ENCODE data around the gene QARS1. TPM values are rescaled to one million over a fixed set of nuclear protein-coding genes. Genes with fewer than 3 reads are reported as not detected.

Gene QARS1
- total RNA-seq, 1 experiment from 2014 or later = 152 TPM

GRCh38 chr3:49122886-49123545 lies 18.5 kb upstream of the QARS1 start:
- Histone ChIP-seq H3K36me3 (peaks cover 6% of the 10 kb centered on the region), H3K9me3 (no peaks in the 10 kb centered on the region), H3K27me3 (no peaks in the 10 kb centered on the region), H3K4me3 (no peak overlapping the region)
- DNase-seq = no peak

GRCh38 chr3:49122451-49122850 lies 17.9 kb upstream of the QARS1 start:
- no peak for DNase-seq
- H3K27me3 ChIP-seq = no peaks in the 10 kb centered on the region
- no peak overlapping the region for H3K4me3 ChIP-seq
- peaks cover 6% of the 10 kb centered on the region for H3K36me3 ChIP-seq
- no peaks in the 10 kb centered on the region for H3K9me3 ChIP-seq

GRCh38 chr3:49122022-49122421 lies 17.5 kb upstream of the QARS1 start:
- no peaks in the 10 kb centered on the region for H3K9me3 ChIP-seq
- no peak for DNase-seq
- peaks cover 6% of the 10 kb centered on the region for H3K36me3 ChIP-seq
- no peaks in the 10 kb centered on the region for H3K27me3 ChIP-seq
- H3K4me3 ChIP-seq = no peak overlapping the region

GRCh38 chr3:49121132-49121736 lies 16.7 kb upstream of the QARS1 start:
- DNase-seq = no peak
- Histone ChIP-seq H3K36me3 (peaks cover 6% of the 10 kb centered on the region), H3K9me3 (no peaks in the 10 kb centered on the region), H3K4me3 (peak overlapping the region; percentile 70), H3K27me3 (no peaks in the 10 kb centered on the region)

GRCh38 chr3:49120438-49121131 lies 16.0 kb upstream of the QARS1 start, which contains the start of gene USP19:
Gene USP19 (minus strand): TSS chr3:49120823. CDS start chr3:49119145, 1,678 bp downstream.
- no peaks in the 10 kb centered on the region for H3K9me3 ChIP-seq
- DNase-seq = peak; percentile 90
- H3K36me3 ChIP-seq = peaks cover 6% of the 10 kb centered on the region
- no peaks in the 10 kb centered on the region for H3K27me3 ChIP-seq
- H3K4me3 ChIP-seq = peak within 1 kb of the TSS; percentile 70

GRCh38 chr3:49120096-49120437 lies 15.5 kb upstream of the QARS1 start:
- Histone ChIP-seq H3K4me3 (peak overlapping the region; percentile 70), H3K36me3 (peaks cover 6% of the 10 kb centered on the region), H3K9me3 (no peaks in the 10 kb centered on the region), H3K27me3 (no peaks in the 10 kb centered on the region)
- no peak for DNase-seq

- peak overlapping the region; percentile 70 for H3K4me3 ChIP-seq
- peak; percentile 25 for DNase-seq
- H3K9me3 ChIP-seq = no peaks in the 10 kb centered on the region
- H3K27me3 ChIP-seq = no peaks in the 10 kb centered on the region
- H3K36me3 ChIP-seq = peaks cover 6% of the 10 kb centered on the region
These were observed 14.9 kb upstream of the QARS1 start for GRCh38 chr3:49119439-49119838.

- H3K9me3 ChIP-seq = no peaks in the 10 kb centered on the region
- H3K27me3 ChIP-seq = no peaks in the 10 kb centered on the region
- H3K4me3 ChIP-seq = peak overlapping the region; percentile 70
- H3K36me3 ChIP-seq = peaks cover 6% of the 10 kb centered on the region
- DNase-seq = no peak
These were observed 14.5 kb upstream of the QARS1 start for GRCh38 chr3:49119036-49119435.

- no peaks in the 10 kb centered on the region for H3K27me3 ChIP-seq
- no peaks in the 10 kb centered on the region; the same call in 1 of the 2 replicates for H3K36me3 ChIP-seq
- H3K9me3 ChIP-seq = no peaks in the 10 kb centered on the region
- H3K4me3 ChIP-seq = no peak overlapping the region
- no peak for DNase-seq
These were observed 7.7 kb upstream of the QARS1 start for GRCh38 chr3:49112262-49112661.

GRCh38 chr3:49111347-49111746 lies 6.8 kb upstream of the QARS1 start:
- no peak for DNase-seq
- H3K27me3 ChIP-seq = no peaks in the 10 kb centered on the region
- no peaks in the 10 kb centered on the region; the same call in 1 of the 2 replicates for H3K36me3 ChIP-seq
- H3K9me3 ChIP-seq = no peaks in the 10 kb centered on the region
- no peak overlapping the region for H3K4me3 ChIP-seq

GRCh38 chr3:49110780-49111179 lies 6.2 kb upstream of the QARS1 start:
- no peak for DNase-seq
- Histone ChIP-seq H3K9me3 (no peaks in the 10 kb centered on the region), H3K4me3 (no peak overlapping the region), H3K27me3 (no peaks in the 10 kb centered on the region), H3K36me3 (no peaks in the 10 kb centered on the region)

GRCh38 chr3:49108346-49108745 lies 3.8 kb upstream of the QARS1 start:
- no peaks in the 10 kb centered on the region; the same call in 1 of the 2 replicates for H3K36me3 ChIP-seq
- H3K4me3 ChIP-seq = no peak overlapping the region
- DNase-seq = no peak
- H3K27me3 ChIP-seq = no peaks in the 10 kb centered on the region
- no peaks in the 10 kb centered on the region for H3K9me3 ChIP-seq

GRCh38 chr3:49104052-49104426 lies 518 bp downstream of the QARS1 start:
- Histone ChIP-seq H3K9me3 (no peaks in the 10 kb centered on the region), H3K27me3 (no peaks in the 10 kb centered on the region), H3K4me3 (peak overlapping the region; percentile 86), H3K36me3 (peaks cover 20% of the 10 kb centered on the region)
- no peak for DNase-seq

GRCh38 chr3:49100046-49100615 lies 4.4 kb downstream of the QARS1 start:
- Histone ChIP-seq H3K36me3 (peaks cover 20% of the 10 kb centered on the region), H3K27me3 (no peaks in the 10 kb centered on the region), H3K4me3 (no peak overlapping the region), H3K9me3 (no peaks in the 10 kb centered on the region)
- DNase-seq = no peak

- H3K4me3 ChIP-seq = no peak overlapping the region
- H3K27me3 ChIP-seq = no peaks in the 10 kb centered on the region
- DNase-seq = no peak
- H3K36me3 ChIP-seq = peaks cover 20% of the 10 kb centered on the region
- H3K9me3 ChIP-seq = no peaks in the 10 kb centered on the region
These were observed 5.5 kb downstream of the QARS1 start for GRCh38 chr3:49098910-49099630.

GRCh38 chr3:49098429-49098828 lies 6.1 kb downstream of the QARS1 start:
- H3K36me3 ChIP-seq = peaks cover 20% of the 10 kb centered on the region
- H3K9me3 ChIP-seq = no peaks in the 10 kb centered on the region
- H3K27me3 ChIP-seq = no peaks in the 10 kb centered on the region
- H3K4me3 ChIP-seq = no peak overlapping the region
- no peak for DNase-seq

All from MG63 (cell line).